UCSD-AML1 (cell line): ENCODE data around the gene WNT5A.
"Not testable (repeated sequence)": the region's sequence is repeated elsewhere in the genome, so short reads cannot be mapped to it uniquely, and the experiment has no call there.

Experiments
- DNase-seq: peaks from one replicate; lab custom pipeline; 2025; ENCODE audit not compliant: unreplicated experiment; lab: John Stamatoyannopoulos, UW

Gene WNT5A

GRCh38 chr3:55507808-55508207 lies 20.7 kb upstream of the WNT5A start:
- DNase-seq, result no peak

GRCh38 chr3:55505776-55506175 lies 18.7 kb upstream of the WNT5A start:
- no peak for DNase-seq

- DNase-seq, result not testable (repeated sequence)
Measured at GRCh38 chr3:55505102-55505501, 18.0 kb upstream of the WNT5A start.

GRCh38 chr3:55501905-55502304 lies 14.8 kb upstream of the WNT5A start:
- DNase-seq, result no peak

- DNase-seq, result no peak
Measured at GRCh38 chr3:55500555-55501330, 13.6 kb upstream of the WNT5A start.

- no peak for DNase-seq
Measured at GRCh38 chr3:55498520-55498919, 11.4 kb upstream of the WNT5A start.

GRCh38 chr3:55497250-55497649 lies 10.1 kb upstream of the WNT5A start:
- no peak for DNase-seq

- no peak for DNase-seq
Measured at GRCh38 chr3:55494976-55495375, 7.9 kb upstream of the WNT5A start.

- no peak for DNase-seq
Measured at GRCh38 chr3:55492976-55493375, 5.9 kb upstream of the WNT5A start.

GRCh38 chr3:55491296-55491816 lies 4.2 kb upstream of the WNT5A start:
- DNase-seq, result no peak

GRCh38 chr3:55490276-55490913 lies 3.3 kb upstream of the WNT5A start:
- DNase-seq, result no peak

GRCh38 chr3:55489798-55490132 lies 2.7 kb upstream of the WNT5A start:
- DNase-seq, result no peak

GRCh38 chr3:55488398-55489055 lies 1.4 kb upstream of the WNT5A start:
- DNase-seq, result no peak

GRCh38 chr3:55487381-55488241 lies 505 bp upstream of the WNT5A start:
- DNase-seq, result no peak

- no peak for DNase-seq
Measured at GRCh38 chr3:55486101-55486856, 827 bp downstream of the WNT5A start.

- DNase-seq, result peak; percentile 35
Measured at GRCh38 chr3:55484801-55485791, 2.0 kb downstream of the WNT5A start.

- DNase-seq, result no peak
Measured at GRCh38 chr3:55484191-55484689, 2.9 kb downstream of the WNT5A start.

- no peak for DNase-seq
Measured at GRCh38 chr3:55483196-55484095, 3.7 kb downstream of the WNT5A start.
